Fibroblast of skin of scalp (primary cell): ENCODE results near the gene SCLY.
A peak's percentile ranks its signal among the peaks of the same experiment; 100 is the strongest.

Source experiments
- DNase-seq: peaks from one replicate; pipeline ENCODE4 v3.0.0-alpha.2; 2013

The SCLY gene

DNA sequence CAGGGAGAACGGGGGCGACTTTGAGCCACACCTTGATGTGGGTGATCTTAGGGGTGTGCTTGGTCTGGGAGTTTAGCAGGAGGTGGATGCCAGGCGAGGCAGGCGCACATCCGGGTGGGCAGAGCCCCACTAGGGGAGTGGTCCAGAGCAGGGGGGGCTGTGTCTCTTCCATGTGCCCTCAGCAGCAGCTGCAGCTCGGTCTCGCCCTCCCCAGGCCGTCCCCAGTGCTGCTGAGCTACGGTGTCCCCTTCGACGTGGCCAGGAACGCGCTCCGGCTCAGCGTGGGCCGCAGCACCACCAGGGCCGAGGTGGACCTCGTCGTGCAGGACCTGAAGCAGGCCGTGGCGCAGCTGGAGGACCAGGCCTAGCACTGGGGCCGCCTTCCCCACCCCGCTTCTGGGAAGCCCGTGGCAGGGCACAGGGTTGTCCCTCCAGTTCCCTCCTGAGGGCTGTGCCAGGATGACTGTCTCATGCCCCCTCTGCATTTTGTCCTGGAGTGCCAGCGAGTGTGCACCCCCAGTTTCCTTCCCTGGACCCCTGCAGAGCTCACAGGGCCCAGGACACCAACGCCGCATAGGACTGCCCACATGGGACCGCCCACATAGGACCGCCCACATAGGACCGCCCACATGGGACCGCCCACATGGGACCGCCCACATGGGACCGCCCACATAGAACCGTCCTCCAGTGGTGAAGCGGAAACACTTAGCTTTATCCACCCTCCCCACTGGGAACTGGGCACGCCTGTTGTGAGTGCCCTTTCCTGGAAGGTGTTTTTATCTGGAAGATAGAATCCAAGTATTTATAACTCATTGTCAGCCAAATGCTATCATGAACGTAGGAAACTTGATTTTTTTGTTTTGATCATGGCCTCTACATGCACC is 37.4 kb downstream of the SCLY start:
- DNase-seq, result peak; percentile 19

DNA sequence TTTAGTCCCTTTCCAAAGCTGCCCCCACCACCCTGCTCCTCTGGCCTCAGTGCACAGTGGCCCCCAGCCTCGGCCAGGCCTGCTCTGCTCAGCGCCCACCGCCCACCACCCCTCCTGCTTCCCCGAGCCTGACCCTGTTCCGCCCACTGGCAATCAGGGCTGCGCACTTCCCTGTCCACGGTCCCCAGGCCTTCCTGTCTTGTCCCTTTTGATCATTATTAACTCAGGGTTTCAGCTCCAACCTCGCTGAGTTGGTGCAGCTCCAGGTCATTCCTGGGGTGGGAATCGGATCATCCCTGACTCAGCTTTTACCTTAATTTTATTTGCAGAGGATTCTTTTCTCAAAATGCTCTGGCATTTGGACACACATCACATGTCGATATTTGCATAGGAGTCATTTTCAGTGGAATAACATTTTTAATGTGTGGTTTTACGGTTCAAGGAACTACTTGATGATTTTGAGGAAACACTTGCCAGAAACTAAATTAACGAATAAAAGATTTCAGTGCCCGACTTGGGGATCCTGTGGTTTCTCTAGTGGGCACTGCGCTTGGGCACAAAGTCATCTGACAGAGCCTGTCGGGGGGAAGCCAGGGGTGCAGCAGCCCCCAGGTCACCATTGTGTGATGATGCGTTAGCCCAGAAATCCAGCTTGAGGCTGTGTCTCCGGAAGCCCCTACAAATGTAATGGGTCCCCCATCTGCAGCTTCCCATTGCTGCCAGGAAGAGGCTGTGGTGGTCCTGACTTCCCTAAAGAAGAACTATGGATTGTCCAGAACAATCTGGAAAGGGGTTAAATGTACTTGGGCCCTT is 38.3 kb downstream of the SCLY start:
- DNase-seq, result no peak

DNA sequence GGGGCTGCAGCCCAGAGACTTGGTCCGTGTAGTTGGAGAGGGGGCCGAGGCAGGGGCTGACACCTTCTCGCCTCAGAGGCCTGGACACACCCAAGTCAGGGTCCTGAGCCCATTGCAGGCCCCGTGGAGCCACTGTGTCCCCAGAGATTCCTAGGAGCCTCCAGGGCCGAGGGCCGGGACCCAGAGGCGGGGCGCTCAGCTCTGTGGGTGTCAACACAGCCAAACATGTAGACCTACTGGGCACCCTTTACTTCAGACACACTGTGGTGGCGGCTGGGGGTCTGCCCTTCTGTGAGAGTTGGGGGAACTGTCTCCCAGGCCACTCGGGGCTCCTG is 38.9 kb downstream of the SCLY start:
- DNase-seq, result no peak

DNA sequence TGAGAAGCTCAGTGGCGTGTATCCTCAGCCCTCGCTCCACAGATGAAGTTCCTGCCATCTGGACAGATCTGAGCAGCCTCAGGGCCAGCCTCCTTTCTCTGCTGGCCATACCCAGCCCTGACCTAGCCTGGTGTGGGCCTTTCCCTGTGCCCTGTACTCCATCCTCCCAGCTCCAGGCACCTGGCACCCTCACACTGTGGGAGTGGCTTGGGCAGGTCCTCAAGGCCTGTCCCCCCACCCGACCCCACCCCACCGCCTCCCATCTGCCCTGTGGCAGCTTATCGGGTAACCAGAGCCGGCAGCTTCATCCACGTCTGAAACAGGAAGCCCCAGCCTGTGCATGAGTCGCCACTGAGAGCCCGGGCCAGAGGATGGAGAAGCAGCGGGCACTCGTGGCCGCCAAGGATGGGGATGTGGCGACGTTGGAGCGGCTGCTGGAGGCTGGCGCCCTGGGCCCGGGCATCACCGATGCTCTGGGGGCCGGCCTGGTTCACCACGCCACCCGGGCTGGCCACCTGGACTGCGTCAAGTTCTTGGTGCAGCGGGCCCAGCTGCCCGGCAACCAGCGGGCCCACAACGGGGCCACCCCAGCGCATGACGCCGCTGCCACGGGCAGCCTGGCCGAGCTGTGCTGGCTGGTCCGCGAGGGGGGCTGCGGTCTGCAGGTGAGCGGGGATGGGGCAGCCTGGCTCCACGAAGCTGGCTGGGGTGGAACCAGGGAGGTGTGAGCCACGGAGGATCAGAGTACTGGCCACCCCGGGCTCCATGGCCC is 39.4 kb downstream of the SCLY start, which contains the start of gene ESPNL:
Gene ESPNL, plus strand, starts transcription at position 292 of the 772 bp plus-strand sequence. Its CDS starts 80 bp downstream, at position 372.
- DNase-seq, result no peak

DNA sequence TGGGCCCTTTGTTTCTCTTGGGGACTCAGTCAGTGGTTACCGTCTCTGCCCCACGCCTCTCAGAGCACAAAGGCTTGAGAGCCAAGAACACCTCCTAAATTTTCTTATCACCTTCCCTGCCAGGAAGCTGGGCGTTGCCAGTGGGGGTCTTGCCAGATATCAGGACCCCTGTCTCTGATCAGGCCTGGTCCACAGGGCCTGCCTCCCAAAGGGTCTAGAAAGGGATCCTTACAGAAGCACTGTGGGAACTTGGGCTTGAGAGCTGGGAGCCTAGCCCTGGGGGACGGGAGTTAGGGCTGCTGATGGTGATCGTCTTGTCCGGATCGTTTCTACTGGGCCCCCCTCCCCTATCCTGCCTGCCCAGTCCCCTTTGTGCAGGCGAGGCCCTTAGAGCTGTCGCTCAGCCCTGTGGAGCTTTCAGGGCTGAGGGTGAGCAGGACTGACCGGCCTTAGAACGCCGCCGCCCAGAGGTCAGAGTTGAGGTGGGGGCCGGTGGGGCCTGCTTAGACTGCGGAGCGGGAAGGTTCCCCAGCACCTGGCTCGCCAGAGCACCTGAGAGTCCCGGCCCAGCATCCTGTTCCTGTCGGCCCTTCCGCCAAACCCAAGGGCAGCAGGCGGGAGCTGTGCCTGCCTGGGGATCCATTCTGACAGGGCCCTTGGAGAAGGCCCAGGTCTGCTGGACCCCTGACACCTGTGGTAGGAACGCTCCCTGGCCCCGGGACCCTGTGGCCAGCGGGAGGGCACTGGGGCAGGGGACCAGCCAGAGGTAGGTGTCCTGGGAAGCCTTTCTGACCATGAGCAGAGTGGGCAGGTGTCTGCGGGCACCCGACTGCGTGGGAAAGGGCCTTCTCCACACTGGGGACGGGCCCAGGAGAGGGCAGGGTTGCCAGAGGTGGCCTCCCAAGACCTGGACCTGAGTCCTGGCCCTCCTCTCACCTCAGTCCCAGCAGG is 40.3 kb downstream of the SCLY start:
- DNase-seq, result no peak

DNA sequence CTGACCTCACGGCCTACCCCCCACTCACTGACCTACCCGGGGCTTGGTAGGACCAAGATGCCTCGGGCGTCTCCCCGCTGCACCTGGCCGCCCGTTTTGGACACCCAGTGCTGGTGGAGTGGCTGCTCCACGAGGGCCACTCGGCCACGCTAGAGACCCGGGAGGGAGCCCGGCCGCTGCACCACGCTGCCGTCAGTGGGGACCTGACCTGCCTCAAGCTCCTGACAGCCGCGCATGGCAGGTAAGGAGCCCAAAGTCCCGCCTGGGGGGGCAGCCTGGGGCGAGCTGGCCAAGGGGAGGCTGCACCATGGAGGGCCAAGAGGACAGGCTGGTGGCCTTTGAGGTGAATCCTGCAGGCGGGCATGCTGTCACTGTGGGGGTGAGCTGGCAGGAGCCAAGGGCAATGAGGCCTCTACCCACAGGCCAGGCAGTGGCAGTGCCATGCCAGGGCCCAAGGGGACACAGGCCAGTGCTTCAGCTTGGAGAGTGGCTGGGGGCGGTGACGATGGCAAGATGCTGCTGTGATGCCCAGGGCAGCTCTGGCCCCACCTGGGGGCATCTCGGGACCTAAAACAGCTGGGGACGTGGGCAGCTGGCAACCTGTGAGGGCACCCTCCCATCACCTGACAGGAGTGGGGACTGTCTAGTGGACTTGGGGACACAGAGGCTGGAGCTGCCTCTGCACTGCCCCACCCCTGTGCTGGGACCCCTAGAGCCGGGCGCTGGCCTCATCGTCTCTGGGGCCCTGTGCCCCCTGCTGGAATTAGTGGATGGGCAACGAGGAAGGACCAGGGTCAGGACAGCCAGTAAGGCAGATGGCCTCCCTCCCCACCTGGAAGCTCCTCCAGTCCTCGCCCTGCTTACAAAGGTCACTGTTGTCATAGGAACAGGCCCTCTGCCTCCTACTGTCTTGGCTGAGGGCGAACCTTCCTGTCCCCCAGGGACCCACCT is 41.4 kb downstream of the SCLY start:
- DNase-seq, result no peak

DNA sequence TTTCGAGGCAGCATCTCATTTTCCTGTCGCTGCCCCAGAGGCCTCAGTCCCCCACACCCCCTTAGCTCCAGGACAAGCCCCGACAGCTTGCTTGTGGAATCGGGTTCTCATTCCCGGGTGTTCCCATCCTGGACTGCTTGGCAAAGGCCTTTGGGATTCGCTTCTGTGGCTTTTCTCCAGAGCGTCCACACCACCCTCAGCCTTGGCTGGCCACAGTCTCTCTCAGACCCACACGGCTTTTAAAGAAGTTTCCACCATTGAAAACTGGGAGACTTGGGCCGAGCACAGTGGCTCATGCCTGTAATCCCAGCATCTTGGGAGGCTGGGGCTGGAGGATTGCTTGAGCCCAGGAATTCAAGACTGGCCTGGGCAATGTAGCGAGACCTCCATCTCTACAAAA is 42.1 kb downstream of the SCLY start:
- DNase-seq, result no peak

DNA sequence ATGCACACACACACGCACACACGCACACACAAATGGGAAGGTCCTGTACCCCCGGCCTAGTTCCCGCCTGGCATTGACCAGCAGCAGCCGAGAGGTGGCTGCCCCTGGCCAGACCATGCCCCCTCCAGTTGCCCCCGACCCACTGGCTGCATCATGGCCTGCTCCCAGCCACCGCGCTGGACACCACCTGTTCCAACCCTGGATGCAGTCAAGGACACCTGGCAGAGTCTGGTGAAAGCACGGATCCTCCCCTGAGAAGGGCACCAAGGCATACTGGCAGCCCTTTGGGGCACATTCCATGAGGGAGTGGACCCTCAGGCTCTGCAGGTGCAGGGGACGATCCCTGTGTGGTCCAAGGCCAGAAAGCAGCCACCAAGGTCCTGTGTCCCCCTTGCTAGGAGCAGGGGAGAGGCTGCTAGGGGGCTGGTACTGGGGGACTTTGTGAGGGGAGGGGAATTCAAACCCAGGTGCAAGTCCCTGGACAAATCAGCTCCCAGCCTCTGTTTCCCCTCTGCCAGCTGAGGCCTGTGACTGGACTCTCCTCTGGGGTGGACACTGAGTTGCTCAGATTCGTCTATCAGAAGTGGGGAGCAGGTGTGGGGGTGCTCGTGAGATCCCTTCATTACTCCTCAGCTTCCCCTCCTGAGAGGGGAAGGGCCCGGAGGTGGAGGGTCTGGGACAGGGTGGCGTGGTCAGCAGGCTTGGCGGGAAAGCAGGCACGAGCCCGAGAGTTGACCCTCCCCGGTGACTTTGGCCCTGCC is 42.8 kb downstream of the SCLY start:
- no peak for DNase-seq

DNA sequence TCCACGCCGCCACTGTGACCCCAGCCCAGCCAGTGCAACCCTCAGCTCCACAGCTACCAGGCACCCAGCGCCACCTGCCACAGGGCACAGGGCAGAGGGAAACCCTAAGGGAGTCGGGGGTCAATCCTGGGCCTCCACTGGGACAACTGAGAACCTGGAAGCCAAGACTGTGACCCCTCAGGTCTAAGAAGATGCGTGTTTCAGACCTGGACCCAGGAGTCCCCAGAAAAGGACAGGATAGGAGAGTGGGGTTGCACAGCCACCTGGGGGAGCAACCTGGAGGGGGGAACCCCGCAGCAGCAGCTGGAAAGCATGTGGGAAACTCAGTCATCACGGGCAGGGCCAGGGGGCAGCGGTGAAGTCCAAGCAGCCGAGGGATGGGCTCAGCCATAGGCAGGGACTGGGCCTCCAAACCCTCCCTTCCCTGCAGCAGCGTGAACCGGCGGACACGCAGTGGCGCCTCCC is 43.5 kb downstream of the SCLY start:
- DNase-seq, result no peak

DNA sequence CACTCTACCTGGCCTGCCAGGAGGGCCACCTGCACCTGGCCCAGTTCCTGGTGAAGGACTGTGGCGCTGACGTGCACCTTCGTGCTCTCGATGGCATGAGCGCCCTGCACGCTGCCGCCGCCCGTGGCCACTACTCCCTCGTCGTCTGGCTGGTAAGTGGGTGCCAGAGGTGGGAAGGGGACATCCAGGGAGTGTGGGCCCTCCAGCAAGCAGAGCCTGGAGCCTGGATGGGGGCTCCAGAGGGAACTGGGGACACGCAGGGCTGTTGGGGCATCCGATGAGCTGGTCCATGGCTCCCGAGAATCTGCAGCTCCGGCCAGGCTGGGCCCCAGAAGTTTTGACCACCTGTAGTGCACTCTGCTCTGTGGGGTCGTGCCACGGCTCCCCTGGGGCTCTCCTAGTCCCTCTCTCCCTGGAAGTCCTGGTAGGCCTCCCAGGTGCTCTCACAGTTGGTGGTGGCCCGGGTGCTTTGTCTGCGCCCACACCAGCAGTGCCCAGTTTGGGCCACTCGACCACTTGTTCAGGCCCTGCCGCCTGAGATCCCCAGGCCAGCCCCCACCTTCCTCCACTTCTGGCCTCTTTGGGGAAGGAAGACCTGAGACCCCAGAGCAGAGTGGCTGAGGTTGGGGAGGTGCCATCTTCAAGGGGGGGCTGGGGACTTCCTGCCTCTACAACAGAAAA is 44.0 kb downstream of the SCLY start:
- no peak for DNase-seq

DNA sequence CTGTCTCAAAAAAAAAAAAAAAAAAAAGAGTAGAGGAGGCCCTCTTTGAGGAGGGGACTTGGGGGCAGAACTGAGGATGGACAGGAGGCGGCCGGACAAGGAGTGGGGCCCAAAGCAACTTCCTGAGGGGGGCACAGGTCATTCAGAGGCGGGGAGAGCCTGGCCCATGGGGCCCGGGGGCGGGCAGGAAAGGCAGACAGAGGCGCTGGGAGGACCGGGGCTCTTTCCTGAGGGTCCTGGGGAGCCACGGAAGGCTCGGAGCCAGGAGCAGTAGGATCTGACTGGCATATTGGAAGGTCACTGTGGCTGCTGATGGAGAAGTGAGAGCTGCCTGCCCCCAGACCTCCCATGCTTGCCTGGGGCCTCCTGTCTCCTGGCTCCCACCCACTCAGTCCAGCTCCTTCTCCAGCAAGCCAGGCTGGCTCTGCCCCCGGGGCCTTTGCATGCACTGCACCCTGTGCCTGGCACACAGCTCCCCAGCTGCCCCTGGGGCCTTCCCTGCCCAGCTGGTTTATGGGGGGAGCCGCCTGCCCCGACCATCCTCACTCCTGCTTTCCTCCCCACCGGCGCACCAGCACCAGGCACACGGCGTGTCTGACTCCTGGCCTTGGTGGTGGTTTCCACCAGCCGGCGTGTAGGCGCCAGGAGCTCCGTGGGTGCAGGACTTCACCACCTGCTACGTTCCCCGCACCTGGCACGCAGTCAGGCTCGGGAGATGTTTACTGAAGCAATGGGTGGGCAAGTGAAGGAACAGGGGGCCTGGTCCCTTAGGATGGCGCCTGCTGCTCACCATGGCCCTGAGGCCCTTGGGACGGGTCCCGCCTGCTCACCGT is 44.9 kb downstream of the SCLY start:
- no peak for DNase-seq

DNA sequence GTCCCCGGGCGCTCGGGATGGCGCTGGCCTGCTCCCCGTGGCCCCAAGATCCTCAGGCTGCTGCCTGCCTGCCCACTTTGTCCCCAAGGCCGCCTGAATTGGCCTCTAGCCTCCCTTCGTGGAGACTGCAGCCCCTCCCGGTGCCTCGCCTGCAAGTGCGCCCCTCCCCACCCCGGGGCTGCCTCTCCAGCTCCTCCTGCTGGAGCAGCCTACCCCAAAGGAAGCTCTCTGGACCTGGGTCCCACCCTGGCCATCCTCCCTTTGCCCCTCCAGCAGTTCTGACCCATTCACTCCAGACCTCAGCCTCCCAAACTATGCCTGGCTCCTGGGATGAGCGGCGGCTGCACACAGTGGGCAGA is 45.5 kb downstream of the SCLY start:
- no peak for DNase-seq

DNA sequence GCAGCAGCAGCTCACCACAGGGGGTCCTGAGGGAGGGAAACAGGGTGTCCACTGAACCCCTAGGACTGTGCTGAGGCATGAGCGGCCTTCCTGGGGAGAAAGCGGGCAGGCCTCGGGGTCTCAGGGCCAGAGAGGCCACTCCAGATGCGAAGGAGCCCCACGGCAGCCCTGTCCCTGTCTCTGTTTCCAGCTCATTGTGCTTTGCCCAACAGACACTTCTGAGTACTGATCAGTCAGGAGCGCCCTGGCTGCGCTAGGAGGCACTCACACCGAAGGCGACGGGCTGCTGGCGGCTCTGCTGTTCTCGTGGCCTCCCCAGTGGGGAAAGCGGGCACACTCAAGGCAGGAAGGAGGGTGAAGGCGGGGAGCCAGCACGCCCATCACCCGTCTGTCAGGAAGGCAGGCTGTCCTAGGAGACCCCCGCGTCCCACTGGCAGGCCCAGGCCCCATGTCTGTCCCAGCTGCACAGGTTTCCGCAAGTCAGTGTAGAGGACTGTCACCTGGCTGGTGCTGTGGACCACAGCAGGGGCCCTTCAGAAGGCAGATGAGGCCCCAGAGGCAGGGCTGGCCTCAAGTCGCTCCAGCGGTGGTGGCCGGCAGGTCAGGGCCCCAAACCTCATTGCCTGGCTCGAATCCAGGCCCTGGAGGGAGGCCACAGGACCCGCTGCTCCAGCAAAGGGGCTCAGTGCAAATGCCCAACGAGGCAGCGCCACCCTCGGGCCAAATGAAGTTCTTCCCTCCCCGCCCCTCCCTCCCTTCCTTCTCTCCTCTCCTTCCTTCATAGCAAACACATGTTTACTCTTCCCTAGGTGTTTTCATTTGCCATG is 46.1 kb downstream of the SCLY start:
- no peak for DNase-seq

DNA sequence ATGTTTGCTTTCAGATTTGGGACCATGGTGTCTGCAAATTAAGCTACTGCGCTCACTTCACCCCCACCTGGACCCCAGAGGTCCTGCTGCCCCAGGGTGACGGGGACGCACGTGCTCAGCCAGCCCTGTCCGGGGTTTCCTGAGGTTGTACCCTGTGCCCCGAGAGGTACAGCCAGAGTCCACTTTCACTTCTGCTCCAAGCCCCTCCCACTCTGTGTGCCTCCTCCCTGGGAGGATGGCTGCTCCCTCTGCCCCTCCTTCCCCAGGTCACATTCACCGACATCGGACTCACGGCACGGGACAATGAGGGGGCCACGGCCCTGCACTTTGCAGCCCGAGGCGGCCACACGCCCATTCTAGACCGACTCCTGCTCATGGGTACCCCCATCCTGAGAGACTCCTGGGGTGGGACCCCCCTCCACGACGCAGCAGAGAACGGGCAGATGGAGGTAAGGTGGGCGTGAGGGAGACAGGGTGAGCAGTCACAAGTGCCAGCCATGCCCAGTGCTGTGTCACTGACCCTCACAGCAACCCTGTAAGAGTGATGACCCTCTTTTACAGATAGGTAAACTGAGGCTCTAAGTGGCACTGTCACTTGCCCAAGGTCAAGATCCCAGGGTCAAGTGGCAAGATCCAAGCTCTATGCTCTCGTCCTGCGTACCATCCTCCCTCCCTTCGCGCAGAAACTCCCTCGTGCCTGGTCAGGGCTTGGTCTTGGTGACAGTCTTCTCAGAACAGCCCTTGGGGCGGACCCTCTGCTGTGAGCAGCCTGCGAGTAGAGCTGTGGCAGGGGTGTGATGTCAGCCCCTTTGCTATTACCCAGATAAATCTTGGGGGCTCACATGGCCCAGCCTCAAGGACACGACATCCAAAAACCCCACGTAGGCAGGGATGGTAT is 47.0 kb downstream of the SCLY start:
- DNase-seq, result no peak

DNA sequence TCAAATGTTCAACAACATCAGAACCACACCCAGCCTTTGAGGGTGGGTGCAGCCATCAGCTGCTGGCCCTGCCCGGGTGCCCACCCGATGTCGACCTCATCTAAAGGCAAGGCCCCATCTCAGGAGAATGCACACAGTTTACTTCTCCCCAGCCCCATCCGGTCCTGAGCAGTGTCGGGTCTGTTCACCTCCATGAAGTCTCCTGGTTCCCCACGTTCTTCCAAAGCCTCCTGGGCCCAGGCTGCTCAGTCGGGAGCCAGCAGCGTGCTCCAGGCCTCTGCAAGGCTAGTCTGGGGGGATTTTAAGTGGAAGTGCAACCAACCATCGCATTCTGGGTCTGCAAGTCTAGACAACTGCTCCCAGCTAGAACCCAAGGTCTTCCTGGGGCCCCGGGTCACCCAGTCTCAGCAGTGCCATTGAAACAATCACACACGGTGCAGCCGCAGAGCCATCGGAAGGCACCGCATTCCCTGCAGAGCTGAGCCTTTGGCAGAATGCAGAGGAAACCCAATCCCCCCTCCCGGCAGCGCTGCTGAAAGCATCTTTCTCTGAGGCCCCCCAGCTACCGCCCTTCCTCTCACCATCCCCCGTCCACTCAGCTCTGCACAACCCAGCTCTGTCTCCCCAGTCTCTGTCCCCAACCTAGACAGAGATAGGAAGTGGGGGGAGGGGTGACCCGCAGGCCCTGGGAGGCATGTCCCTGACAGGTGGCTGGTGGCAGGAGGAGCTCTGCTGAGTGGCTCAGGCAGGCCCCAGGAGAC is 47.8 kb downstream of the SCLY start:
- DNase-seq, result no peak
